ENCODE results near the gene SSMEM1.

Gene SSMEM1

DNA sequence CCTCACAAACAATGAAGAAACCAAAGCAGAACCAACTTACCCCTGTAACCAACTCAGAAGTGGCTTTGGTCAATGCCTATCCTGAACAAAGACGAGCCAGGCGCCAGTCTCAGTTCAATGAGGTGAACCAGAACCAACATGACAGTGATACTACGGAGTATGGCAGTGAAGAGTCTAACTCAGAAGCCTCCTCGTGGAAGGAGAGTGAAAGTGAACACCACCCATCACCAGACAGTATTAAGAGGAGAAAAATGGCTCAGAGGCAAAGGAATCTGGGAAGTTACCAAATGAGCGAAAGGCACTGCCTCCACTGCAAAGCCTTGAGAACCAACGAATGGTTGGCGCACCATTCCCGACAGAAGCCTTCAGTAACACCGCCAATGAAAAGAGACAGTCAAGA lies 8.4 kb downstream of the SSMEM1 start:
- Histone ChIP-seq H3K27ac (ENCODE audit: low read length) (no peak overlapping the region), H3K36me3 (replicated peaks; ENCODE audit: insufficient read depth, low read length) (no peaks in the 10 kb centered on the region), H3K79me2 (ENCODE audit: low read length) (no peaks in the 10 kb centered on the region), H3K4me2 (ENCODE audit: low read depth, low read length) (no peak overlapping the region), H2AFZ (ENCODE audit: low read length) (no peak overlapping the region), H3K4me1 (ENCODE audit: low read length) (no peaks in the 10 kb centered on the region), H3K9me3 (replicated peaks; ENCODE audit: insufficient read depth, low read length) (no peaks in the 10 kb centered on the region), H3K9ac (ENCODE audit: low read length) (no peak overlapping the region), H3K27me3 (replicated peaks; ENCODE audit: insufficient read depth, low read length) (no peaks in the 10 kb centered on the region), H4K20me1 (ENCODE audit: insufficient read depth, low read length) (no peaks in the 10 kb centered on the region), H3K4me3 (ENCODE audit: low read length) (no peak overlapping the region), H3K9me2 (replicated peaks; ENCODE audit: insufficient read depth, low read length) (no peaks in the 10 kb centered on the region), H3F3A (ENCODE audit: insufficient read depth, low read length) (no peaks in the 10 kb centered on the region)
- no peak for DNase-seq
- TF ChIP-seq, protein P1, sequence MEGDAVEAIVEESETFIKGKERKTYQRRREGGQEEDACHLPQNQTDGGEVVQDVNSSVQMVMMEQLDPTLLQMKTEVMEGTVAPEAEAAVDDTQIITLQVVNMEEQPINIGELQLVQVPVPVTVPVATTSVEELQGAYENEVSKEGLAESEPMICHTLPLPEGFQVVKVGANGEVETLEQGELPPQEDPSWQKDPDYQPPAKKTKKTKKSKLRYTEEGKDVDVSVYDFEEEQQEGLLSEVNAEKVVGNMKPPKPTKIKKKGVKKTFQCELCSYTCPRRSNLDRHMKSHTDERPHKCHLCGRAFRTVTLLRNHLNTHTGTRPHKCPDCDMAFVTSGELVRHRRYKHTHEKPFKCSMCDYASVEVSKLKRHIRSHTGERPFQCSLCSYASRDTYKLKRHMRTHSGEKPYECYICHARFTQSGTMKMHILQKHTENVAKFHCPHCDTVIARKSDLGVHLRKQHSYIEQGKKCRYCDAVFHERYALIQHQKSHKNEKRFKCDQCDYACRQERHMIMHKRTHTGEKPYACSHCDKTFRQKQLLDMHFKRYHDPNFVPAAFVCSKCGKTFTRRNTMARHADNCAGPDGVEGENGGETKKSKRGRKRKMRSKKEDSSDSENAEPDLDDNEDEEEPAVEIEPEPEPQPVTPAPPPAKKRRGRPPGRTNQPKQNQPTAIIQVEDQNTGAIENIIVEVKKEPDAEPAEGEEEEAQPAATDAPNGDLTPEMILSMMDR (IDR thresholded peaks at IDR 0.05; ENCODE audit: low read length), result no peak
- TF ChIP-seq EZH2phosphoT487 (IDR thresholded peaks at IDR 0.05; ENCODE audit: low read length) (no peak), EZH2 (optimal IDR thresholded peaks at IDR 0.05; ENCODE audit: low read depth, low read length) (no peak)

DNA sequence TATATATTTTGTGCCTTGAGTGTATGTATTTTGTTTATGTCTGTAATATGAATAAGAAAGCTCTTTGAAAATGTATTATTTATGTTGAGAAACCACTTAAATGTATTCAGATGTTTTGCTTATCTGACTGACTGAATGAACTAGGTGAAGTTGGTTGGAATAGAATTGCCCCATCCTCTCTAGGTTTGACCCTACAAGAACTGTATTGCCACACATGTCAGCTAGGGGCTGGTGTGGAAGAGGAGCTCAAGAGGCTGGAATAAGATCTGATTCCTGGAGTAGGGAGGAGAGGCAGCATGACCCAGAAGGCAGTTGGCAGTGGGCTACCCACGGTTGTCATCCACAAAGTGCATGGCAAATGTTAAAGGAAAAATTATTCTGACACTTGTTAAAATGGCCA lies 9.1 kb downstream of the SSMEM1 start:
- Histone ChIP-seq H3K4me2 (ENCODE audit: low read depth, low read length) (no peak overlapping the region), H3K4me3 (ENCODE audit: low read length) (no peak overlapping the region), H3K4me1 (ENCODE audit: low read length) (no peaks in the 10 kb centered on the region), H2AFZ (ENCODE audit: low read length) (no peak overlapping the region), H3K9me2 (replicated peaks; ENCODE audit: insufficient read depth, low read length) (no peaks in the 10 kb centered on the region), H3K36me3 (replicated peaks; ENCODE audit: insufficient read depth, low read length) (no peaks in the 10 kb centered on the region), H4K20me1 (ENCODE audit: insufficient read depth, low read length) (no peaks in the 10 kb centered on the region), H3K9ac (ENCODE audit: low read length) (no peak overlapping the region), H3K27ac (ENCODE audit: low read length) (no peak overlapping the region), H3K9me3 (replicated peaks; ENCODE audit: insufficient read depth, low read length) (no peaks in the 10 kb centered on the region), H3K27me3 (replicated peaks; ENCODE audit: insufficient read depth, low read length) (no peaks in the 10 kb centered on the region), H3K79me2 (ENCODE audit: low read length) (no peaks in the 10 kb centered on the region), H3F3A (ENCODE audit: insufficient read depth, low read length) (no peaks in the 10 kb centered on the region)
- TF ChIP-seq EZH2phosphoT487 (IDR thresholded peaks at IDR 0.05; ENCODE audit: low read length) (no peak), EZH2 (optimal IDR thresholded peaks at IDR 0.05; ENCODE audit: low read depth, low read length) (no peak)
- TF ChIP-seq, protein P1 (IDR thresholded peaks at IDR 0.05; ENCODE audit: low read length), result no peak
- DNase-seq, result no peak

DNA sequence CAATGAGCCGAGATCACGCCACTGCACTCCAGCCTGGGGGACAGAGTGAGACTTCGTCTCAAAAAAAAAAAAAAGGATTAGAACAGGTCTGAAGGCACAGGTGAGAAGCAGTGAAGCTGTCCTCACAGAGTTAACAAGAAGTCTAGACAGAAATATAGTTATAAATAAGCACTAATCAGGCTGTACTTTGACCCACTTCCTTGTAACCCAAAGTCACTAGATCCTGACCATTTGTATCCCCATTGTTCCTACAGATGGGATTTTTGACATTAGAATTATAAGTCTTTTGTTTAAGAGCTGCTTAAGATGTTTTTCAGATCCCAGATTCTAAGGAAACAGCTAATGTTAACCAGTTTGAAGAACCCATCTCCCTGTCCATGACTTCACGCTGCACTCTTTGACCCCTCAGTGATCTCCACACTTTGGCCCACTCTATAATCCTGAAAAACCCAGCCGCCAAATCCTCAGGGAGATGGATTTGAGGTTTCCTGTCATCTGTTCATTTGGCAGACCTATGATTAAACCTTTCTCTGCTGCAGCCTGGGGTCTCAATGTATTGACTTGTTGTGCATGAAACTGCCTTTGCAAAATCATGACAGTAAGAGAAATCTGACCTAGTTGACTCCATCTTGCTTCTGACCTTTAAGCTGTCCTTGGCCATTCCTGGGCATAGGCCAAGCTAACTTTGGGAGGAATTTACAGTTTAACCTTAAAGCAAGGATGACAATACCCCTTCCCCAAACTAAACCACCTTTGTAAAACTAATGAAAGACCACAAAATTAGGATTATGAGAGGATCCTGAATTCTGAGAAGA lies 11.4 kb downstream of the SSMEM1 start:
- H4K20me1 ChIP-seq (ENCODE audit: insufficient read depth, low read length), result no peaks in the 10 kb centered on the region

DNA sequence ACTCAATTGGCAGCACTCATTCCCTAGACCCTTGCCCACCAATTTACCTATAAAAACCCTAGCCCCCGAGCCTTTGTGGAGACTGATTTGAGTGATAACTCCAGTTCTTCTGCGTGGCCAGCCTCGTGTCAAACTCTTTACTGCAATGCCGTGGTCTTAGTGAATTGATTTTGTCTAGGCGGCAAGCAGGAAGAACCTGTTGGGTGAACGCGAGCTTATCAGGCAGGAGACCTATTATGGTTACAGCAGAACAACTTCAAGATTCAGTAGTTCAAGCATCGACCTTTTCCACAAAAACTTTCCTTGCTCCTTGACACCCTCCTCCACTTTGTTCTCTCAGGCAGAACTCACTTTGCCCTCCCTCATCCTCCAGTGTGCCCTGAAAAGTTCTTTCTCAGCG lies 12.2 kb downstream of the SSMEM1 start:
- Histone ChIP-seq H3K36me3 (replicated peaks; ENCODE audit: insufficient read depth, low read length) (no peaks in the 10 kb centered on the region), H3K4me2 (ENCODE audit: low read depth, low read length) (no peak overlapping the region), H3K79me2 (ENCODE audit: low read length) (no peaks in the 10 kb centered on the region), H4K20me1 (ENCODE audit: insufficient read depth, low read length) (no peaks in the 10 kb centered on the region), H3K27ac (ENCODE audit: low read length) (no peak overlapping the region), H3K4me1 (ENCODE audit: low read length) (peaks cover 8% of the 10 kb centered on the region), H3K27me3 (replicated peaks; ENCODE audit: insufficient read depth, low read length) (no peaks in the 10 kb centered on the region), H3K9me3 (replicated peaks; ENCODE audit: insufficient read depth, low read length) (no peaks in the 10 kb centered on the region), H3K9ac (ENCODE audit: low read length) (no peak overlapping the region), H2AFZ (ENCODE audit: low read length) (no peak overlapping the region), H3K9me2 (replicated peaks; ENCODE audit: insufficient read depth, low read length) (no peaks in the 10 kb centered on the region), H3F3A (ENCODE audit: insufficient read depth, low read length) (peaks cover 13% of the 10 kb centered on the region), H3K4me3 (ENCODE audit: low read length) (no peak overlapping the region)
- DNase-seq, result no peak
- TF ChIP-seq, protein P1 (IDR thresholded peaks at IDR 0.05; ENCODE audit: low read length), result no peak
- TF ChIP-seq EZH2 (optimal IDR thresholded peaks at IDR 0.05; ENCODE audit: low read depth, low read length) (no peak), EZH2phosphoT487 (IDR thresholded peaks at IDR 0.05; ENCODE audit: low read length) (no peak)

More for the DNA sequence above, 11.4 kb downstream of the SSMEM1 start:
- no peak overlapping the region for H2AFZ ChIP-seq (ENCODE audit: low read length)
- DNase-seq, result no peak
- H3K4me3 ChIP-seq (ENCODE audit: low read length), result no peak overlapping the region
- no peak for TF ChIP-seq EZH2 (optimal IDR thresholded peaks at IDR 0.05; ENCODE audit: low read depth, low read length)
- no peak for TF ChIP-seq EZH2phosphoT487 (IDR thresholded peaks at IDR 0.05; ENCODE audit: low read length)
- H3K9me2 ChIP-seq (replicated peaks; ENCODE audit: insufficient read depth, low read length), result no peaks in the 10 kb centered on the region
- H3F3A ChIP-seq (ENCODE audit: insufficient read depth, low read length), result peaks cover 13% of the 10 kb centered on the region
- no peak overlapping the region for H3K4me2 ChIP-seq (ENCODE audit: low read depth, low read length)
- H3K79me2 ChIP-seq (ENCODE audit: low read length), result no peaks in the 10 kb centered on the region
- H3K36me3 ChIP-seq (replicated peaks; ENCODE audit: insufficient read depth, low read length), result no peaks in the 10 kb centered on the region
- H3K9ac ChIP-seq (ENCODE audit: low read length), result no peak overlapping the region
- no peaks in the 10 kb centered on the region for H3K27me3 ChIP-seq (replicated peaks; ENCODE audit: insufficient read depth, low read length)
- peaks cover 5% of the 10 kb centered on the region for H3K4me1 ChIP-seq (ENCODE audit: low read length)
- H3K9me3 ChIP-seq (replicated peaks; ENCODE audit: insufficient read depth, low read length), result no peaks in the 10 kb centered on the region
- no peak overlapping the region for H3K27ac ChIP-seq (ENCODE audit: low read length)

Measured in MM.1S (cell line).